Measurements from ENCODE around the gene GNA12. TPM values are rescaled to one million over a fixed set of nuclear protein-coding genes. Genes with fewer than 3 reads are reported as not detected.
"Not testable (repeated sequence)": the region's sequence is repeated elsewhere in the genome, so short reads cannot be mapped to it uniquely, and the experiment has no call there.

Gene GNA12
- total and polyA plus RNA-seq, 2 experiments from 2014 or later: 11.2 to 13.8 TPM

DNA sequence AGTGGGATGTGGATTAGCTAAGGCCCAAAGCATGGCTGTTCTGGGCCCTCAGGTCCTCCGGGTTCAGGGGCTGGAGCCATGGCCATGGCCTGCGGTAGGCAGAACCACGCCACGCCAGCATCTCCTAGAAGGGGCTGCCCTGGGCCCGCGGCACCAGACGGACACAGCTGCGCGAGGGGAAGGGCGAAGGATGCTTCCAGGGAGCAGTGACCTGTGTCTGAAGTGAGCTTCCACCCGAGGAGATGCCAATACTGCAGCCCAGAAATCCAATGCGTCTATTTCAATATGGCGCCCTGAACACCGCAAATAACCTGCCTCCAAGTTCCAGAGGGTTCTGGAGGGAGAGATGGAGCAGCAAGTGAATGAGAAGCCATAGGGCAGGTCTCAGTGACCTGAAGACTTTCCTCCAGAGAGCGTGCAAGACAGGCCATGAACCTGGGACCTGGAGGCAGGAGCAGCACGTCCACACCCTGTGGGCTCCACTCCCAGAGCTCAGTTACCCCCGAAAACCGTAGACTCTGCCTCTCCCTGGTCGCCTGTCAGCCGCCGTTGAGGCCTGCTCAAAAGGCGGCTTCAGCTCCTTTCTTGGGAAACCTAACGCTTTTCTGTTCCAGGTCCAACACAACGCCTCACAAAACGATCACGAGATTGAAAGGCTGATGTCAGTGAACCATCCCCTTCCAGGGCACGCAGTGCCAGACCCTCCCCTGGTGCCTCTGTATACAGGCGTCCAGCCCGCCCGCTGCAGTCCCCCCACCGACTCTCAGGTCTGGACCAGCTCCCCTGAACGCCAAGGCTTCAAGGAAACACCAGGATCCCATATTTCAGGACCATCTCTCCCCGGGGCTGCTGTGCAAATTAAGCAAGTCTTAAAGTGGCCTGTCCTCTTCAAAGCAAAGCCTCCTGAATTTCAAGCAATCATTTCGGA, 118.7 kb downstream of the GNA12 start:
- Histone ChIP-seq H4K20me1 (ENCODE audit: insufficient read depth) (no peaks in the 10 kb centered on the region), H3K9me2 (ENCODE audit: insufficient read depth) (no peaks in the 10 kb centered on the region), H2AFZ (no peak overlapping the region), H3K4me1 (ENCODE audit: insufficient read depth) (no peaks in the 10 kb centered on the region), H3K27ac (no peak overlapping the region), H3K79me2 (ENCODE audit: insufficient read depth) (peaks cover 7% of the 10 kb centered on the region; the same call in 1 of the 2 replicates), H3K4me2 (ENCODE audit: unreplicated experiment) (no peak overlapping the region), H3K27me3 (replicated peaks; ENCODE audit: insufficient read depth) (no peaks in the 10 kb centered on the region), H3K4me3 (no peak overlapping the region), H3F3A (ENCODE audit: insufficient read depth) (no peaks in the 10 kb centered on the region), H3K36me3 (ENCODE audit: low read depth) (peaks cover 2% of the 10 kb centered on the region; the same call in 1 of the 2 replicates), H3K9ac (no peak overlapping the region), H3K9me3 (ENCODE audit: low read depth) (no peaks in the 10 kb centered on the region)
- no peak for DNase-seq
- in situ Hi-C loops (cut with MboI): no loop called here
- TF ChIP-seq EZH2phosphoT487 (IDR thresholded peaks at IDR 0.05; ENCODE audit: insufficient read depth, low read depth): no peak
- TF ChIP-seq EZH2 (IDR thresholded peaks at IDR 0.05; ENCODE audit: insufficient read depth, poor library complexity, severe bottlenecking): no peak
- 94 to 96% methylated on average over 34 of the region's 34 CpGs for WGBS, 2 experiments (ENCODE audit: low coverage in 1 of 2, low lambda C conversion rate in 2 of 2, missing lambda C conversion rate in 2 of 2)

DNA sequence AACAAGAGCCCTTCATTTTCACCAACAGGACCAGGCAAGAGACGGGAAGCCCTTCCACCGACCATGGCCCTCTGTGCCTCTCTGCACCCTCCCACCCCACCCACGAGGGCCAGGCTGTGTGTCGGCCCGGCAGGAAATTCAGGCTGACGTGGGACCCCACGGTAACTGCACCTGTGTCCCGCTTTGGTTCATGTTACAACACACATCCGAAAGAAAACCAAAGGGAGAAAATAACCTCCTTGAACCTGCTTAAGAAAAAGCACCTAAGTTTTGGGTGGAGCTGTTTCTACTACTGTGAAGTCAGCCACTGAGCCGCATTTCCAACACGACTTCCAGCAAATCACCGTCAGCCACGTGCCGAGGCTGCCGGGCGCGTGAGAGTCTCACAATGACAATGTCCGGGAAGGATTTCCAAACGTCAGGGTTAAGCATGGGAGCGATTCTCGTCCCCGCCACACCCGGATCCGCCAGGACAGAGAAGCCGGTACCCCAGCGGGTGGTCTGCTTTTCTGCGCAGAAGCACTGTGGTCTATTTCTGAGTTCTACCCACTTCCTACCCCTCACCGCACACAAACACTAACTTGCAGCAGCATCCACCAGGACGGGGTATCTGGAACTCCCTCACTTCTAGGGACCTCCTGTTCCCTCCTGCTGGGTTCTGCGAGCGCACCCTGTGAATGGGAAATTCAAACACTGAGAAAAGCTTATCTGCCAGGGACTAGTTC, 119.5 kb downstream of the GNA12 start:
- in situ Hi-C loops (cut with MboI): loop anchor here (25.0 kb wide), 1 partner anchor 438 kb away; no protein-coding TSS in a partner anchor

DNA sequence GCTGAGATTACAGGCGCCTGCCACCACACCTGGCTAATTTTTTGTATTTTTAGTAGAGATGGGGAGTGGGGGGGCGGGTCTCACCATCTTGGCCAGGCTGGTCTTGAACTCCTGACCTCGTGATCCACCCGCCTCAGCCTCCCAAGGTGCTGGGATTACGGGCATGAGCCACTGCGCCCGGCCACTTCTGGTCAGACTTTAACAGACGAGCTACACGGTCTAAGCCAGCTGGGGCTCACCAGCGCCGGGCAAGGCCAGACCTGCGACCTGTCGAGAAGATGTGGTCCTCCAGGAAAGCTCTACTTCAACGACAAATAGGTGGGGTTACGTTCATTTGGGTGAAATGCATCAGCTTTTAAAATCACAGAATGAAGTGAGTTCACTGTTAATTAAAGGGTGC, 120.1 kb downstream of the GNA12 start:
- not testable (repeated sequence) for H3K79me2 ChIP-seq (ENCODE audit: insufficient read depth); H3K27me3 ChIP-seq (replicated peaks; ENCODE audit: insufficient read depth); H3K9ac ChIP-seq; H3K9me3 ChIP-seq (ENCODE audit: low read depth); H3K4me3 ChIP-seq; H3K4me2 ChIP-seq (ENCODE audit: unreplicated experiment); H4K20me1 ChIP-seq (ENCODE audit: insufficient read depth); H3K27ac ChIP-seq; H3K4me1 ChIP-seq (ENCODE audit: insufficient read depth); H3F3A ChIP-seq (ENCODE audit: insufficient read depth); H3K36me3 ChIP-seq (ENCODE audit: low read depth); DNase-seq; H2AFZ ChIP-seq; H3K9me2 ChIP-seq (ENCODE audit: insufficient read depth)
- WGBS, 2 experiments (ENCODE audit: low coverage in 1 of 2, low lambda C conversion rate in 2 of 2, missing lambda C conversion rate in 2 of 2): 95 to 96% methylated on average over 13 to 15 of the region's 15 CpGs
- in situ Hi-C loops (cut with MboI): loop anchor here (25.0 kb wide), 1 partner anchor 438 kb away; no protein-coding TSS in a partner anchor

More for the DNA sequence above, 119.5 kb downstream of the GNA12 start:
- Histone ChIP-seq H3K36me3 (ENCODE audit: low read depth) (peaks cover 2% of the 10 kb centered on the region; the same call in 1 of the 2 replicates), H3K4me2 (ENCODE audit: unreplicated experiment) (no peak overlapping the region), H3F3A (ENCODE audit: insufficient read depth) (no peaks in the 10 kb centered on the region), H3K9ac (no peak overlapping the region), H2AFZ (no peak overlapping the region), H4K20me1 (ENCODE audit: insufficient read depth) (no peaks in the 10 kb centered on the region), H3K79me2 (ENCODE audit: insufficient read depth) (peaks cover 6% of the 10 kb centered on the region; the same call in 1 of the 2 replicates), H3K4me1 (ENCODE audit: insufficient read depth) (no peaks in the 10 kb centered on the region), H3K27me3 (replicated peaks; ENCODE audit: insufficient read depth) (no peaks in the 10 kb centered on the region), H3K9me3 (ENCODE audit: low read depth) (no peaks in the 10 kb centered on the region), H3K27ac (no peak overlapping the region), H3K4me3 (no peak overlapping the region), H3K9me2 (ENCODE audit: insufficient read depth) (no peaks in the 10 kb centered on the region)
- 90 to 95% methylated on average over 23 to 31 of the region's 31 CpGs for WGBS, 2 experiments (ENCODE audit: low coverage in 1 of 2, low lambda C conversion rate in 2 of 2, missing lambda C conversion rate in 2 of 2)
- no peak for DNase-seq
- no peak for TF ChIP-seq EZH2phosphoT487 (IDR thresholded peaks at IDR 0.05; ENCODE audit: insufficient read depth, low read depth)
- no peak for TF ChIP-seq EZH2 (IDR thresholded peaks at IDR 0.05; ENCODE audit: insufficient read depth, poor library complexity, severe bottlenecking)

DNA sequence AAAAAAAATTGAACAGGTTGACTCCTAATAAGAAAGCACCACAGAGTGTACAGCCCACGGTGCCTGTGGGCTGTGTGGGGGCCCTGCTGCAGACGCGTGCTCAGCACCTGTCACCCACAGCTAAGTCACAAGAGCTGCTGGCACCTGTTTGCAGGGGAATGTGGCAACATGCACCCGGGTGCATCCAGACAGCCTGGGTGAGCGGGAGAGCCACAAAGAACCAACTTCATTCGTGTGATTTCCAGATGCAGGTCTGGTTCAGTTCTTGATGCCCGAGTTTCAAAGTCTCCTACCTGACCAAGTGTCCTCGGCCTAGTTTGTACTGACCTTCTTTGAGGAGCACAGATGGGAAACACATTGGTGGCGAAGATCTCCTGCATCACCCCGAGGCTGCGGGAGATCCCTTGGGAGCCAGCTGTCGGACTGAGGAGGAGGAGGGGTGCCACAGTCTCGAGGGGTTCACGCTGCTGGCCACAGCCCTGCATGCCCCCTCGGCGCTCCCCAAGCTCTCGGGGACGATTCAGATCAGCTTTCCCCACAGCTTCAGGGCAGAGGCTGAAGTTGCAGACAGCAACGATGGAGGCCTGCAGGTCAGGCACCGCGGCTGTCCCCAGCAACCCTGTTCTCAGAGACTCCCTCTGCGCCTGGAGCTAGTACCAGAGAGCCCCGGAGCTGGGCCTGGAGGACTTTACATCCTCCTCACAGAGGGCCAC, 120.8 kb downstream of the GNA12 start:
- no peaks in the 10 kb centered on the region for H3K9me2 ChIP-seq (ENCODE audit: insufficient read depth)
- no peaks in the 10 kb centered on the region for H3F3A ChIP-seq (ENCODE audit: insufficient read depth)
- H4K20me1 ChIP-seq (ENCODE audit: insufficient read depth): no peaks in the 10 kb centered on the region
- H3K27ac ChIP-seq: no peak overlapping the region
- no peaks in the 10 kb centered on the region for H3K9me3 ChIP-seq (ENCODE audit: low read depth)
- no peak overlapping the region for H3K9ac ChIP-seq
- TF ChIP-seq EZH2 (IDR thresholded peaks at IDR 0.05; ENCODE audit: insufficient read depth, poor library complexity, severe bottlenecking) (no peak), EZH2phosphoT487 (IDR thresholded peaks at IDR 0.05; ENCODE audit: insufficient read depth, low read depth) (no peak)
- H3K4me3 ChIP-seq: no peak overlapping the region
- no peaks in the 10 kb centered on the region for H3K27me3 ChIP-seq (replicated peaks; ENCODE audit: insufficient read depth)
- no peaks in the 10 kb centered on the region for H3K4me1 ChIP-seq (ENCODE audit: insufficient read depth)
- H2AFZ ChIP-seq: no peak overlapping the region
- DNase-seq: no peak
- peaks cover 2% of the 10 kb centered on the region; the same call in 1 of the 2 replicates for H3K36me3 ChIP-seq (ENCODE audit: low read depth)
- in situ Hi-C loops (cut with MboI): loop anchor here (25.0 kb wide), 1 partner anchor 439 kb away; no protein-coding TSS in a partner anchor
- H3K79me2 ChIP-seq (ENCODE audit: insufficient read depth): peaks cover 4% of the 10 kb centered on the region; the same call in 1 of the 2 replicates
- WGBS, 2 experiments (ENCODE audit: low coverage in 1 of 2, low lambda C conversion rate in 2 of 2, missing lambda C conversion rate in 2 of 2): 87 to 89% methylated on average over 21 to 22 of the region's 23 CpGs
- H3K4me2 ChIP-seq (ENCODE audit: unreplicated experiment): no peak overlapping the region

Measured in GM23248 (cell line).